ENCODE data around the gene JARID2.

Gene JARID2

GRCh38 chr6:15332446-15332845 lies 86.6 kb downstream of the JARID2 start:
- DNase-seq (ENCODE audit: low spot score) = no peak
- Histone ChIP-seq H3K23ac (ENCODE audit: low read depth, low read length, poor library complexity) (no peak overlapping the region), H3K14ac (ENCODE audit: low read length) (no peak overlapping the region), H2BK15ac (ENCODE audit: low read length) (no peak overlapping the region), H3K4me3 (ENCODE audit: low read length in 2 of 2) (no peak overlapping the region), H4K8ac (ENCODE audit: low read depth, low read length) (no peak overlapping the region), H4K91ac (ENCODE audit: low read depth, low read length, poor library complexity) (no peak overlapping the region), H3K27ac (replicated peaks; ENCODE audit: low read length) (no peak overlapping the region), H3K36me3 (replicated peaks in 1 of 2; ENCODE audit: control insufficient read depth in 2 of 2, insufficient read depth in 2 of 2, low read length in 2 of 2) (no peaks in the 10 kb centered on the region), H2BK12ac (ENCODE audit: low read length) (no peak overlapping the region), H2BK5ac (ENCODE audit: low read length) (no peak overlapping the region), H2BK120ac (ENCODE audit: low read depth, low read length) (no peak overlapping the region), H2AFZ (ENCODE audit: low read length) (no peak overlapping the region), H3K79me1 (ENCODE audit: low read depth, low read length) (peaks cover under 1% of the 10 kb centered on the region), H2AK5ac (ENCODE audit: low read depth, low read length) (no peak overlapping the region), H3K4ac (ENCODE audit: low read length) (no peak overlapping the region), H3K9me3 (replicated peaks in 1 of 2; ENCODE audit: control insufficient read depth in 2 of 2, insufficient read depth in 1 of 2, low read depth in 1 of 2, low read length in 2 of 2) (no peaks in the 10 kb centered on the region), H3K4me1 (ENCODE audit: control insufficient read depth in 2 of 2, insufficient read depth in 1 of 2, low read depth in 1 of 2, low read length in 2 of 2) (peaks cover 16 to 29% of the 10 kb centered on the region in 2 donors), H3K27me3 (ENCODE audit: control insufficient read depth in 3 of 3, insufficient read depth in 3 of 3, low read depth in 1 of 3, low read length in 3 of 3) (no peaks in the 10 kb centered on the region), H3K18ac (ENCODE audit: low read length) (no peak overlapping the region), H3K4me2 (ENCODE audit: insufficient read depth, low read length, poor library complexity, severe bottlenecking) (no peak overlapping the region), H3K9ac (ENCODE audit: low read depth, low read length, poor library complexity) (no peak overlapping the region)
- WGBS, 2 donors (ENCODE audit: extremely low coverage in 2 of 2, insufficient read length in 2 of 2, insufficient replicate concordance in 1 of 2) = no CpG with 5 or more reads among the region's 2 CpGs

DNA sequence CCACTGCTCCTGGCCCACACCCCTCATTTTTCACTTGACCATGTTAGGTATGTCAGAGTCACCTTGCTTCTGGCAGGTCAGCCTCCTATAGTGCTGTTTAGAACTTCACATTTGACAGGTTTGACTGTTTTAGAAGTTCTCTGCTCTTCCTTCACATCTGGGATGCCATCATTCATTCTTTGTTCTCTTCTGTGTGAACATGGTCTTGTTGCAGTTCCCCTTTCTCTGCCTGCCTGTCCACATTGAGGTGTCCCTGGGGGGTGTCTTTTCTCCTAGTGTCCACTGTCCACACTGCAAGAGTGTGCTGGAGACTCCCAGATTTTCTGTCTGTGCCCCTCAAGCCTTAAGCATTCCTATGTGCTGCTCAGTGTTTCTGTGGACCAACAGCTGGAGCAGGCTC lies 89.5 kb downstream of the JARID2 start:
- Histone ChIP-seq H3K9me3 (replicated peaks in 1 of 2; ENCODE audit: control insufficient read depth in 2 of 2, insufficient read depth in 1 of 2, low read depth in 1 of 2, low read length in 2 of 2) (no peaks in the 10 kb centered on the region), H3K9ac (ENCODE audit: low read depth, low read length, poor library complexity) (no peak overlapping the region), H4K91ac (ENCODE audit: low read depth, low read length, poor library complexity) (no peak overlapping the region), H2AFZ (ENCODE audit: low read length) (no peak overlapping the region), H3K27ac (replicated peaks; ENCODE audit: low read length) (no peak overlapping the region), H3K14ac (ENCODE audit: low read length) (no peak overlapping the region), H3K4me3 (ENCODE audit: low read length in 2 of 2) (no peak overlapping the region), H3K4me2 (ENCODE audit: insufficient read depth, low read length, poor library complexity, severe bottlenecking) (no peak overlapping the region), H3K4me1 (ENCODE audit: control insufficient read depth in 2 of 2, insufficient read depth in 1 of 2, low read depth in 1 of 2, low read length in 2 of 2) (peaks cover 2 to 9% of the 10 kb centered on the region in 2 donors), H3K27me3 (ENCODE audit: control insufficient read depth in 3 of 3, insufficient read depth in 3 of 3, low read depth in 1 of 3, low read length in 3 of 3) (no peaks in the 10 kb centered on the region), H2BK12ac (ENCODE audit: low read length) (no peak overlapping the region), H2BK5ac (ENCODE audit: low read length) (no peak overlapping the region), H3K18ac (ENCODE audit: low read length) (no peak overlapping the region), H3K4ac (ENCODE audit: low read length) (no peak overlapping the region), H2AK5ac (ENCODE audit: low read depth, low read length) (no peak overlapping the region), H3K79me1 (ENCODE audit: low read depth, low read length) (no peaks in the 10 kb centered on the region), H4K8ac (ENCODE audit: low read depth, low read length) (no peak overlapping the region), H3K36me3 (replicated peaks in 1 of 2; ENCODE audit: control insufficient read depth in 2 of 2, insufficient read depth in 2 of 2, low read length in 2 of 2) (no peaks in the 10 kb centered on the region), H2BK120ac (ENCODE audit: low read depth, low read length) (no peak overlapping the region), H2BK15ac (ENCODE audit: low read length) (no peak overlapping the region), H3K23ac (ENCODE audit: low read depth, low read length, poor library complexity) (no peak overlapping the region)
- DNase-seq (ENCODE audit: low spot score) = no peak

GRCh38 chr6:15335916-15336315 lies 90.0 kb downstream of the JARID2 start:
- Histone ChIP-seq H3K9ac (ENCODE audit: low read depth, low read length, poor library complexity) (no peak overlapping the region), H2BK120ac (ENCODE audit: low read depth, low read length) (no peak overlapping the region), H3K4me2 (ENCODE audit: insufficient read depth, low read length, poor library complexity, severe bottlenecking) (no peak overlapping the region), H2AK5ac (ENCODE audit: low read depth, low read length) (no peak overlapping the region), H2AFZ (ENCODE audit: low read length) (no peak overlapping the region), H4K8ac (ENCODE audit: low read depth, low read length) (no peak overlapping the region), H3K4me1 (ENCODE audit: control insufficient read depth in 2 of 2, insufficient read depth in 1 of 2, low read depth in 1 of 2, low read length in 2 of 2) (peaks cover 5 to 11% of the 10 kb centered on the region in 2 donors), H3K4ac (ENCODE audit: low read length) (no peak overlapping the region), H3K9me3 (replicated peaks in 1 of 2; ENCODE audit: control insufficient read depth in 2 of 2, insufficient read depth in 1 of 2, low read depth in 1 of 2, low read length in 2 of 2) (no peaks in the 10 kb centered on the region), H3K18ac (ENCODE audit: low read length) (no peak overlapping the region), H3K27me3 (ENCODE audit: control insufficient read depth in 3 of 3, insufficient read depth in 3 of 3, low read depth in 1 of 3, low read length in 3 of 3) (no peaks in the 10 kb centered on the region), H2BK12ac (ENCODE audit: low read length) (no peak overlapping the region), H4K91ac (ENCODE audit: low read depth, low read length, poor library complexity) (no peak overlapping the region), H3K79me1 (ENCODE audit: low read depth, low read length) (no peaks in the 10 kb centered on the region), H3K27ac (replicated peaks; ENCODE audit: low read length) (no peak overlapping the region), H3K14ac (ENCODE audit: low read length) (no peak overlapping the region), H2BK15ac (ENCODE audit: low read length) (no peak overlapping the region), H2BK5ac (ENCODE audit: low read length) (no peak overlapping the region), H3K36me3 (replicated peaks in 1 of 2; ENCODE audit: control insufficient read depth in 2 of 2, insufficient read depth in 2 of 2, low read length in 2 of 2) (no peaks in the 10 kb centered on the region), H3K23ac (ENCODE audit: low read depth, low read length, poor library complexity) (no peak overlapping the region), H3K4me3 (ENCODE audit: low read length in 2 of 2) (no peak overlapping the region)
- no CpG with 5 or more reads among the region's 4 CpGs for WGBS, 2 donors (ENCODE audit: extremely low coverage in 2 of 2, insufficient read length in 2 of 2, insufficient replicate concordance in 1 of 2)
- DNase-seq (ENCODE audit: low spot score) = no peak

DNA sequence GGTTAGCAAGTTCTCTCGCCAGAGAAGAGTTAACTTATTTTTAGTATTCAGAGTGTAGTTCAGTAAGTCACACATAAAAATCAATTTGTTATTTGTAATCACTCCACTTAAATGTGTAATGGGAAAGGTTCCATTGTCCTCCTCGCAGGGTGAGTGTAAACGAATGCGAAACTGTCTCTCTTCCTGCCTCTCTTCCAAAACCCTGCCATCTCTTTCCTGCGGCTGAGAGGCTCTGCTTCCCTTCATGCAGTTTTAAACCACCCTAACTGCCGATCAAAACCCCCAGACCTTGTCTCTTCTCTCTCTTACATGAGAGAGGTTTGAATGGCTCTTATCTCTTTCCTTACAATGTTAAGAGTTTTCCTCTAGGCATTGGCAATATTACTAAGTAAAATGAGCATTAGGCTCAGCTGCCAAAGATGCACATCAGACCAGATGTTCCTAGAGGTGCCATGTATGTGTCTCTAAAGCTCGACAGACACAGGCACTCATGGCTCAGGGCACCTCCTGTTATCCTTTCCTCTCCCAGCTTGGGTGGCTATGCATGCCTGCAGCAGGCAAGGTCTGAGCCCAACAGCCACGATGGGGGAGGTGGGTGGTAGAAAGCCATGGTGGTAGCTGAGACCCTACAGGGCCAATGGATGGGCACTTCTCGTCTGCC lies 91.2 kb downstream of the JARID2 start:
- no peak overlapping the region for H3K4me3 ChIP-seq (ENCODE audit: low read length in 2 of 2)
- H2AK5ac ChIP-seq (ENCODE audit: low read depth, low read length) = peak overlapping the region; percentile 21
- H3K4me2 ChIP-seq (ENCODE audit: insufficient read depth, low read length, poor library complexity, severe bottlenecking) = no peak overlapping the region
- H2BK12ac ChIP-seq (ENCODE audit: low read length) = no peak overlapping the region
- DNase-seq (ENCODE audit: low spot score) = no peak
- no CpG with 5 or more reads among the region's 9 CpGs for WGBS, 2 donors (ENCODE audit: extremely low coverage in 2 of 2, insufficient read length in 2 of 2, insufficient replicate concordance in 1 of 2)
- H3K9me3 ChIP-seq (replicated peaks in 1 of 2; ENCODE audit: control insufficient read depth in 2 of 2, insufficient read depth in 1 of 2, low read depth in 1 of 2, low read length in 2 of 2) = no peaks in the 10 kb centered on the region
- no peak overlapping the region for H3K14ac ChIP-seq (ENCODE audit: low read length)
- no peak overlapping the region for H2AFZ ChIP-seq (ENCODE audit: low read length)
- no peak overlapping the region for H2BK5ac ChIP-seq (ENCODE audit: low read length)
- H3K36me3 ChIP-seq (replicated peaks in 1 of 2; ENCODE audit: control insufficient read depth in 2 of 2, insufficient read depth in 2 of 2, low read length in 2 of 2) = no peaks in the 10 kb centered on the region
- H2BK15ac ChIP-seq (ENCODE audit: low read length) = no peak overlapping the region
- no peaks in the 10 kb centered on the region for H3K79me1 ChIP-seq (ENCODE audit: low read depth, low read length)
- peak overlapping the region; percentile 85 for H3K18ac ChIP-seq (ENCODE audit: low read length)
- H3K4ac ChIP-seq (ENCODE audit: low read length) = no peak overlapping the region
- peaks cover 9 to 11% of the 10 kb centered on the region in 2 donors for H3K4me1 ChIP-seq (ENCODE audit: control insufficient read depth in 2 of 2, insufficient read depth in 1 of 2, low read depth in 1 of 2, low read length in 2 of 2)
- no peak overlapping the region for H4K8ac ChIP-seq (ENCODE audit: low read depth, low read length)
- no peak overlapping the region for H2BK120ac ChIP-seq (ENCODE audit: low read depth, low read length)
- H3K23ac ChIP-seq (ENCODE audit: low read depth, low read length, poor library complexity) = peak overlapping the region; percentile 57
- no peak overlapping the region for H4K91ac ChIP-seq (ENCODE audit: low read depth, low read length, poor library complexity)
- no peak overlapping the region for H3K9ac ChIP-seq (ENCODE audit: low read depth, low read length, poor library complexity)
- H3K27me3 ChIP-seq (ENCODE audit: control insufficient read depth in 3 of 3, insufficient read depth in 3 of 3, low read depth in 1 of 3, low read length in 3 of 3) = no peaks in the 10 kb centered on the region
- H3K27ac ChIP-seq (replicated peaks; ENCODE audit: low read length) = no peak overlapping the region

Data from neuronal stem cell (in vitro differentiated cells).